Smooth muscle cell (in vitro differentiated cells): ENCODE measurements around the gene PDIA4. TPM values are rescaled to one million over a fixed set of nuclear protein-coding genes. Genes with fewer than 3 reads are reported as not detected.

ENCODE experiments used
- DNase-seq: peaks from one replicate; lab custom pipeline; 2025; ENCODE audit not compliant: unreplicated experiment; lab: John Stamatoyannopoulos, UW
- H2AFZ ChIP-seq: fragments of 200-600 bp; sonication (generic); 2 replicates; pipeline ENCODE4 v1.6.0; 2016; ENCODE audit warnings: antibody characterized with exemption, low read depth, mild to moderate bottlenecking
- H3F3A ChIP-seq: fragments of 200-600 bp; sonication (generic); 2 replicates; pipeline ENCODE4 v1.6.0; 2017; ENCODE audit warnings: antibody characterized with exemption, low read depth
- H3K27ac ChIP-seq: fragments of 200-600 bp; sonication (generic); 2 replicates; pipeline ENCODE4 v1.5.1; 2016; ENCODE audit warnings: low read depth, mild to moderate bottlenecking
- H3K27me3 ChIP-seq: fragments of 200-600 bp; sonication (generic); 2 replicates; pipeline ENCODE4 v1.6.1; 2016; ENCODE audit warnings: low read depth, mild to moderate bottlenecking
- H3K36me3 ChIP-seq: fragments of 200-600 bp; sonication (generic); 2 replicates; pipeline ENCODE4 v1.5.1; 2016; ENCODE audit warnings: low read depth
- H3K4me1 ChIP-seq: fragments of 200-600 bp; sonication (generic); 2 replicates; pipeline ENCODE4 v1.5.1; 2016; ENCODE audit warnings: low read depth
- H3K4me2 ChIP-seq: fragments of 200-600 bp; sonication (generic); 2 replicates; pipeline ENCODE4 v1.6.0; 2016; ENCODE audit warnings: mild to moderate bottlenecking
- H3K4me3 ChIP-seq: fragments of 200-600 bp; sonication (generic); 2 replicates; pipeline ENCODE4 v1.5.1; 2016; ENCODE audit warnings: mild to moderate bottlenecking
- H3K79me2 ChIP-seq: fragments of 200-600 bp; sonication (generic); 2 replicates; pipeline ENCODE4 v1.6.0; 2016; ENCODE audit warnings: low read depth, mild to moderate bottlenecking
- H3K9ac ChIP-seq: fragments of 200-600 bp; sonication (generic); 2 replicates; pipeline ENCODE4 v1.6.0; 2016; ENCODE audit warnings: low read depth
- H3K9me3 ChIP-seq: fragments of 200-600 bp; sonication (generic); replicated peaks from 2 replicates; pipeline ENCODE4 v1.5.1; 2016; ENCODE audit warnings: low read depth
- H4K20me1 ChIP-seq: fragments of 200-600 bp; sonication (generic); 2 replicates; pipeline ENCODE4 v1.6.0; 2016; ENCODE audit warnings: low read depth
- WGBS: methylation state at CpG from one replicate; pipeline ENCODE4 v1.1.7; 2016; ENCODE audit warnings: low lambda C conversion rate; 5-methylcytosine and 5-hydroxymethylcytosine counted together
- polyA plus RNA-seq: library from polyadenylated mRNA; unstranded; fragments of >200 nt; fragmentation: Nextera tagmentation; extraction: Ambion mirVana; gene quantifications from 2 replicates; pipeline ENCODE4 v1.2.1, GENCODE V29; 2016
- total RNA-seq: library from RNA; depleted of rRNA; stranded (reverse); fragments of >200 nt; gene quantifications from 2 replicates; pipeline ENCODE4 v1.2.3, GENCODE V29; 2014
- TF ChIP-seq, protein P1 (sequence below): fragments of 200-600 bp; sonication (generic); IDR thresholded peaks from 2 replicates; pipeline ENCODE4 v1.5.1; 2017; ENCODE audit warnings: borderline replicate concordance, mild to moderate bottlenecking, antibody characterized with exemption; ENCODE audit not compliant: insufficient read depth, poor library complexity, severe bottlenecking

The PDIA4 gene
- total and polyA plus RNA-seq, 2 experiments from 2014 or later = 178 to 316 TPM

- TF ChIP-seq, protein P1, sequence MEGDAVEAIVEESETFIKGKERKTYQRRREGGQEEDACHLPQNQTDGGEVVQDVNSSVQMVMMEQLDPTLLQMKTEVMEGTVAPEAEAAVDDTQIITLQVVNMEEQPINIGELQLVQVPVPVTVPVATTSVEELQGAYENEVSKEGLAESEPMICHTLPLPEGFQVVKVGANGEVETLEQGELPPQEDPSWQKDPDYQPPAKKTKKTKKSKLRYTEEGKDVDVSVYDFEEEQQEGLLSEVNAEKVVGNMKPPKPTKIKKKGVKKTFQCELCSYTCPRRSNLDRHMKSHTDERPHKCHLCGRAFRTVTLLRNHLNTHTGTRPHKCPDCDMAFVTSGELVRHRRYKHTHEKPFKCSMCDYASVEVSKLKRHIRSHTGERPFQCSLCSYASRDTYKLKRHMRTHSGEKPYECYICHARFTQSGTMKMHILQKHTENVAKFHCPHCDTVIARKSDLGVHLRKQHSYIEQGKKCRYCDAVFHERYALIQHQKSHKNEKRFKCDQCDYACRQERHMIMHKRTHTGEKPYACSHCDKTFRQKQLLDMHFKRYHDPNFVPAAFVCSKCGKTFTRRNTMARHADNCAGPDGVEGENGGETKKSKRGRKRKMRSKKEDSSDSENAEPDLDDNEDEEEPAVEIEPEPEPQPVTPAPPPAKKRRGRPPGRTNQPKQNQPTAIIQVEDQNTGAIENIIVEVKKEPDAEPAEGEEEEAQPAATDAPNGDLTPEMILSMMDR = no peak
- Histone ChIP-seq H2AFZ (no peak overlapping the region), H3K4me2 (no peak overlapping the region), H3F3A (no peaks in the 10 kb centered on the region), H3K27me3 (no peaks in the 10 kb centered on the region), H3K4me3 (no peak overlapping the region), H3K4me1 (no peaks in the 10 kb centered on the region), H3K79me2 (no peaks in the 10 kb centered on the region), H4K20me1 (peaks cover 46% of the 10 kb centered on the region), H3K36me3 (no peaks in the 10 kb centered on the region), H3K27ac (no peak overlapping the region), H3K9ac (no peak overlapping the region), H3K9me3 (no peaks in the 10 kb centered on the region)
- no peak for DNase-seq
- 83% methylated on average over 3 of the region's 3 CpGs for WGBS
These were observed 21.2 kb downstream of the PDIA4 start for GRCh38 chr7:149007146-149007545.

- H3K36me3 ChIP-seq = no peaks in the 10 kb centered on the region
- DNase-seq = no peak
- WGBS = 91% methylated on average over 10 of the region's 10 CpGs
These were observed 22.0 kb downstream of the PDIA4 start for GRCh38 chr7:149006345-149006725.

GRCh38 chr7:149005427-149006344 is 22.6 kb downstream of the PDIA4 start:
- peaks cover 35% of the 10 kb centered on the region for H4K20me1 ChIP-seq
- H3K36me3 ChIP-seq = no peaks in the 10 kb centered on the region
- no peak overlapping the region for H2AFZ ChIP-seq

More at GRCh38 chr7:149006345-149006725, 22.0 kb downstream of the PDIA4 start:
- H3K4me2 ChIP-seq = no peak overlapping the region
- no peak overlapping the region for H3K9ac ChIP-seq
- H2AFZ ChIP-seq = no peak overlapping the region
- no peak overlapping the region for H3K27ac ChIP-seq
- no peaks in the 10 kb centered on the region for H3K4me1 ChIP-seq
- no peaks in the 10 kb centered on the region for H3F3A ChIP-seq
- no peaks in the 10 kb centered on the region for H3K9me3 ChIP-seq
- H3K79me2 ChIP-seq = no peaks in the 10 kb centered on the region
- TF ChIP-seq, protein P1 = no peak
- H3K4me3 ChIP-seq = no peak overlapping the region
- H3K27me3 ChIP-seq = no peaks in the 10 kb centered on the region
- peaks cover 41% of the 10 kb centered on the region for H4K20me1 ChIP-seq

More at GRCh38 chr7:149005427-149006344, 22.6 kb downstream of the PDIA4 start:
- Histone ChIP-seq H3K9ac (no peak overlapping the region), H3F3A (no peaks in the 10 kb centered on the region), H3K27ac (no peak overlapping the region), H3K4me2 (no peak overlapping the region), H3K27me3 (no peaks in the 10 kb centered on the region), H3K79me2 (no peaks in the 10 kb centered on the region), H3K4me3 (no peak overlapping the region), H3K9me3 (no peaks in the 10 kb centered on the region), H3K4me1 (no peaks in the 10 kb centered on the region)
- 69% methylated on average over 20 of the region's 20 CpGs for WGBS
- peak; percentile 24 for DNase-seq
- TF ChIP-seq, protein P1 = peak; percentile 86
